GM21786 (cell line): Measurements from ENCODE around the gene SDCCAG8.

Experiments used
- ATAC-seq: cut with Tn5 transposase; IDR thresholded peaks from one replicate; pipeline ENCODE4 v1.9.1; 2021; ENCODE audit not compliant: unreplicated experiment

SDCCAG8 gene

GRCh38 chr1:243379208-243379607 lies 123.4 kb downstream of the SDCCAG8 start:
- ATAC-seq = no peak

DNA sequence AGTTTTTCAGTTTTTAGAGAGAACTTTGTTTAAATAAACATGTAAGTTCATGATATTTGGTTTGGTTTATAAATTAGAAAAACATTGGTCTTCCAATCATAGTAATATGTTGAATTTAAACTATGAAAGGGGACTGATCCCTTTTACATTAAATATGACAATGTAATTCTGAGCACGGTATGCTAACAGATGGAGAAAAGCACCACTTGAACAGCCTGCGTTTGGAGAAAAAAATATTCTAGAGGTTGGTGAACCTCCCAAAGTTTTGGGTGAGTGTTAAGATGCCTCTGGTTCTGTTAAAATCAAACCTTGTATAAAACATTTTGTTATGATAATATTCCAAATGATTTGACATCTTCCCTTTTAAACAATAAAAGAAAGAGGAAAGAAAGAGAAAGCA lies 123.9 kb downstream of the SDCCAG8 start:
- ATAC-seq = no peak

DNA sequence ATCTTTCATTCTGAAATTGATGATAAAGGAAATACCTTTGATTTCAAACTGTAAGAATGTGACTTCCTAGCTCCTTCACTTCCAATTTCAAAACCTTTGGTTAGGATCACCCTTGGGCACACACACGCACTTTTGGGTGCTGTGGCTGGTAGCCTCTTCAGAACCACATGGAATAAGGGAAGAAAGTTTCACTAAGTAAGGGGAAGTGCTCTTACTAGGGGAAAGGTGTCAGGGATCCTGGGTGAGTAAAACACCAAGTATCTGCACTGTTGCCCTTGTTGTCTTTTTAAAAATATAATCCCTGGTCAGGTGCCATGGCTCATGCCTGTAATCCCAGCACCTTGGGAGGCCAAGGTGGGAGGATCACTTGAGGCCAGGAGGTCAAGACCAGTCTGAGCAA lies 132.4 kb downstream of the SDCCAG8 start:
- no peak for ATAC-seq

GRCh38 chr1:243390162-243390791 lies 134.4 kb downstream of the SDCCAG8 start:
- no peak for ATAC-seq

DNA sequence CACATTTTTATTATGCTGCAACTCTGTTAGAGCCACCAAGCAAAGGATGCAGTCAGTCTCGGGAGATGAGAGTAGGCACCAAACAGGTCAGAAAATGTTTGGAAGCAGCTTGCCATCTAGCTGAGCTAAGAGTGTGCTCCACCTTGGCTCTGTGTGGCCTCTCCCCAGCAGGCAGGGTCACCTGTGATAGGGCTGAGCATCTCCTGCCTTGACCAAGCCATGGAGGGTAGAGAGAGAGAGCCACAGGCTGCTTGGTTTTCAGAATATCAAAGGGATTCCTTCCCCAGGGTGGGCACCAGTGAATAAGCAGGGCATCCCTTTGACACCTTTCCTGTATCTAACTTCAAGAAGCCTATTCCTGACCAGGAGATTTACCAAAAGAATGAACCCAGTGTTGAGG lies 135.5 kb downstream of the SDCCAG8 start:
- no peak for ATAC-seq

DNA sequence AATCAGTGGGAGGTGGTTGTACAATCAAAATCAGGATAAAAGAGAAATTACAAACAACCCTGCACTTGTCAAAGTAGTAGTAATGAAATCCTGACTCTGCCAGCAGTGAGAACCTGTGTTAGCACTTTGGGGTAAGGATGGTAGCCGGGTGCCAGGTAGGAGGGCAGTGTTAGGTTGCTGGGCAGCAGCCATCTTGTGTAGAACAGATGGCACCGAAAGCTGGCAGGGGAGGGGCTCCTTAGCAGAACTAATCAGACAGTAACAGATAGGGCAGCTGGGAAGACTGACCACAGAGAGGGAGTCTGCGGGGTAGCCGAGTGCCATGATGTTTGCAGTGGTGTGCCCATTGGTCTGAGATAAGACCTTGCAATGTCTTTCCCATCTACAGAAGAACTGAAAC lies 137.3 kb downstream of the SDCCAG8 start:
- no peak for ATAC-seq

DNA sequence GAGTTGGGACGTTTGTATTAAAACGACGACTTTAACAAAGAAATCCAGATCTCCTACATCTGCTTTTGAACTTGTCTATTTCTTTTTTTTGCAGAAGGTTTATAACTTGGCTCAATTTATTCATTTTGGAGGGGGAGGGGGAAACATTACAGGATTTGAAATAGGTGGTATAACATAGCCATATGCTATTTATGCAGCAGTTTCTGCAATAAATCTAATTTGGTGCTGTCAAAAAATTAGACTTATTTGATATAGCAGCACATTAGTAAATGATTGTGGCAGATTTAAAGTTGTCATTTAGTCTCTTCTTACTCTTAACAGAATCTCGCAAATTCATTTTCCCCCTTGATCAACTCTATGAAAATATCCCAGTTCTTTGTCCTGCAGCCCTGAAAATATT lies 138.2 kb downstream of the SDCCAG8 start:
- no peak for ATAC-seq

- no peak for ATAC-seq
These were observed 139.0 kb downstream of the SDCCAG8 start for GRCh38 chr1:243394601-243395464.

DNA sequence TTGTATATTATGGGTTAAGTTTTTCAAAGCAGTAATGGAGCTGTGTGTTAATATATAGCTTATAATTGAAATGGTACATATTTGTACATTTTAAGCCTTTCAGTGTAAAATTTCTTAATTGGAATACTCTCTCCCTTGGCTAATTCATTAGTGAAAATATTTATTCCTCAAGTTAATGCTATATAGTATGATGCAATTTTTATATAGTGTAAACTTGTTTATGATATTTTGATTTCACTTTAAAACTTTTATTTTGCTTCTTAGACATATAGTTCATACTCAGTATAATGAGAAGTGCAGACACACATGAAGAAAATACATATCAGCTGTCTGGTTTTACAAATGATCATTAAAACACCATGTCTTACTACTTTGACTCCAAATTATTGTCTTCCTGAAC lies 140.6 kb downstream of the SDCCAG8 start:
- ATAC-seq = no peak

- ATAC-seq = no peak
These were observed 141.0 kb downstream of the SDCCAG8 start for GRCh38 chr1:243396876-243397275.

- ATAC-seq = no peak
These were observed 141.9 kb downstream of the SDCCAG8 start for GRCh38 chr1:243397613-243398321.

DNA sequence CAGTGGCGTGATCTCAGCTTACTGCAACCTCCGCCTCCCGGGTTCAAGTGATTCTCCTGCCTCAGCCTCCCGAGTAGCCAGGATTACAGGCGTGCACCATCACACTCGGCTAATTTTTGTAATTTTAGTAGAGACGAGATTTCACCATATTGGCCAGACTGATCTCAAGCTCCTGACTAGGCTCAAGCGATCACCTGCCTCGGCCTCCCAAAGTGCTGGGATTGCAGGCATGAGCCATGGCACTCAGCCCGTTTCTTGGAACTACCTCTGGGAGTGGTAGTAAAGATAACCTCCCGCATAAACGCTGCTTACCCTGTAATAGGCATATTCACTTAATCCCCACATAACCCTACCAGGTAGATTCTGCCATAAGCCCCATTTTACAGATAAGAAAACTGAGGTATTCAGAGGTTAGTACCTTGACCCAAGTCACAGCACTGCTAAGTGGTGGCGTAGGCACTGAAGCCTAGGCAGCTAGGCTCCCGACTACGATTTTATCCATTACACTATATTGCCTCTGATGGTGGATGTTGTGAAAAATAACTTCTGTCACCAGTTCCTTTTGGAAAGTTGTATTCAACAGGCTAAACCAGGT lies 143.8 kb downstream of the SDCCAG8 start:
- no peak for ATAC-seq

DNA sequence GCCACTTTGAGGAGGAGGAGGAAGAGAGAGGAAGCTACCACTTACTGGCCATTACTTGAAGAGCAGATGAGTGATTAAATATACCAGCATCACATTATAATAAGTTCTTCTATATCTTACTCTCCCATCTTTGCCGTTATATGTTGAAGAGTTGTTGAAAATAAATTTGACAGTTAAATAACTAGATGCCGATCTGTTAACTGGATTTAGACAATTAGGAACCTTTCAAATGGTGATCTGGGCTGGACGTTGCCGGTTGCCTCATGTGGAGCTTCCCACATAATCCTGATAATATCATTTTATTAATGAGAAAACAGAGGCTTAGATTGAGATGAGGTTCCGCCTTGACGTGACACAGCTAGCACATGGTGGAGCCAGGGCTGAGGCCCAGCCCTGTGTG lies 147.0 kb downstream of the SDCCAG8 start:
- ATAC-seq = no peak

DNA sequence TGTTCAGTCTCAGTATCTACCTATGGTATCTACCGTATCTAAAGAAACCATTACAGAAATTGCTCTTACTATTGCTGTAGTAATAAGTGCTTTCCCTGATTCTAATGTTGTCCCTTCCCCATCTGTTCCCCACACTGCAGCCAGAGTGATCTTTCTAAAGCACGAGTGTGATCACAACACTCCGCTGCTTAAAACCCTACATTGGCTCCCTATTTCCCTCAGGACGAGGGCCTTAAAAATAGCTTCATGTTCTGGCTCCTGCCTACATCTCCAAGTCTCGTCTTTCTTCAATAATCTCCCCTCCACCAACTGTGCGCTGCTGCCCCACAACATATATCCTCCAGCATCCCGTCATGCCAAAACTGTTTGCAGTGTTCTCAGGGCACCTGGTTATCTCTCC lies 150.6 kb downstream of the SDCCAG8 start:
- no peak for ATAC-seq

DNA sequence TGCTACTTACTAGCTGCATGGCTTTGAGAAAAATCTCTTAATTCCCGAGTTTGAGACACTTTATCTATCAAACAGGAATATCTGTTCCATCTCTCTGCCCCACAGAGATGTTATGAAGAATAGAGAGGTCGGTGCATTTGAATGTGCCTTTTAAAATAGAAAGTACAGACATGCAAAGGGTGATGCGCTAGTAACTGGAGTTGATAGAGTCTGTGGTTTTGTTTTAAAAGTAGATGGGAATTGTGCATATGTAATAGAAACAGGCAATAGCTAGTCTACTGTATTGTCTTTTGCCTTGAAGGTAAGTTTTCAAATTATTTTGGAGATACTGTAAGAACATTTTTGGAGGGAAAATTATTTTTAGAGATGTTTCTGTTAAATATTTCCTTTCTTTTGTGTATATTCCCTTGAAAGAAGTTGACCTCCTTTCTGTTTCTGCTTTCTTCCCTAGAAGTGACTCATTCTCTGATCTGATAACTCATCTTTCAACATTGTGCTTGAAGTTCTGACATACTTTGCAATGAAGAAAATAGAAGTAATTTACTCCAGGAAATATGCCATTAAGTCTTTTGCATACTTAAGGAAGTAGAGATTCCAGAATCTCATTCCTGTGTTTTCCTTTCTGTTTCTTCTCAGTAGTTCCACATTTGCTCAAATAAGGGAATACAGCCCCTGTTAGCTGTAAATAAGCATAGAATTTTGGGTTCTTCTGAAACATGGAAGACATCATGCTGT lies 151.6 kb downstream of the SDCCAG8 start:
- no peak for ATAC-seq

- ATAC-seq = no peak
These were observed 152.6 kb downstream of the SDCCAG8 start for GRCh38 chr1:243408479-243408878.

DNA sequence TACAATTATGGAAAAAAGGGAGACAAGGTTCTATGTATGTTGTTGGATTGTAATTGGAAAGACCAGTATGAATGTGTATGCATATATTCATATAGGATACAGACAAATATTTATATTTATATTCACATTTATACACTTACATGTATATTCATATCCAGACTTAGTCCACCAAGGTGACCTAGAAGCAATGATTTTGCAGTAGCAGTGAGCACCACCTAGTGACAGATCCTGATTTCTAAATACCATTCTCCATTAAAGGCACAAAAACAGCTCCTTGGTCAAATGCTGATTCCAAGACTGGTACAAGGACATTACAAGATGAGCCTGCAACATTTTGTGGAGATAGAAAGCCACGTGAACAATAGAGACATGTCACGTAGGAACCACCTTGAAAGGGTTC lies 153.4 kb downstream of the SDCCAG8 start:
- no peak for ATAC-seq

DNA sequence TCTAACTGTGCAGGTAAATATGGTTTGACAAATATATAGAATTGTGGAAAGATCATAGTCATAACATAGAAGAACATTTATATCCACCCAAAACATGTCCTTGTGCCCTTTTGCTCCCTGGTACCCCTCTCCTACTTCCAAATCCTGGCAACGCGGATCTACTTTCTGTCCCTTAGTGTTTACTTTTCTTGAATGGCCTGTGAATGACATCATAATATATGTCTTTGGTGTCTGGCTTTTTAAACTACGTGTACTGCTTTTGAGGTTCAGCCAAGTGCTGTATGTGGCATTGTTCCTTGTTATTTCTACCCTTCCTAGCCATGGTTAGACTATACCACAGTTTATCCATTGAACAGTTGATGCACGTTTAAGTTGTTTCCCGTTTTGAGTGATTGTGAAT lies 155.6 kb downstream of the SDCCAG8 start:
- no peak for ATAC-seq

DNA sequence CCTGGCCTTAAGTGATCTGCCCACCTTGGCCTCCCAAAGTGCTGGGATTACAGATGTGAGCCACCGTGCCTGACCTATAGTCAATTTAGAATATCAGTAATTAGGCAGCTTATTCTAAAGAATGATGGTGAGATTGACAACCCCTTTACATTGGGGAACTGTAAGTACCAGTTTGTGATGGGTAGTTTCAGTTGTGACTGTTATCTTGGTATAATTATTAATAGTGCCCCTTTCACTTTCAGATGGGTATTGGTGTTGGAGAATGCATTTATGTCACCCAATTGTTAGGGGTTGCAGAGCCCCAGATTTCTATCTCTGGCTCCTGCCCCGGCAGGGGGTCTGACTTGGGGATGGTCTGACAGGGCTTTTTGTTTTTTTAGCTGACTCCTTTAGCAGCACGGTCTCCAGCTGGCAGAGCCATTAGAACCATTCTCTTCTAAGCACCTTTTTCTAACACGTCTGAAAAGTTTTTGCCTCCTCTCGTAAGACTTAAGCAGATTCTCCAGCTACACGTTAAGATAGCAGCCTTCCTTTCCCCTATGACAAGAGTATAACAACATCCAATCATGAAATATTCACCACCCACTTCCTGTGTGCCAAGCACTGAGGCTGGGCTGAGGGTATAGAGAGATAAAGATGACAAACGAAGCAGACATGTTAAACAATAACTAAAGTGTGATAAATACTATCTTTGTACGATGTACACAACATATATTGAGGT lies 157.8 kb downstream of the SDCCAG8 start:
- ATAC-seq = peak; percentile 82

DNA sequence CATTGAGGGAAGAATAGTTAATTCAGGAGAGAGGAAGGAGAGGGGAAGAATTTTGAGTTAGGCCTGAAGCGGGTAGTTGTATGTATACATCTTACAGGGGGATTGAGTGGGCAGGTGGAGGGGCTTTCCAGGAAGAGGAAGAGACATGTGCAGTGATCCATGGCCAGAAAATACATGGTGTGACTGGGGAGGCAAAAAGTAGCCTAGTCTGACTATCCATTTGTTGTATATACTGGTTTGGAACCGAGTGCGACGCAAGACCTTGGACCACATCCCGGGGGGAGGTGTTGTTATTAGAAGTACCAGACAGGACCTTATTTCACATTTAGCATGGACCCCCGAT lies 158.3 kb downstream of the SDCCAG8 start:
- ATAC-seq = no peak
